SK-N-SH (cell line): ENCODE results near the gene CA10. TPM values are rescaled to one million over a fixed set of nuclear protein-coding genes. Genes with fewer than 3 reads are reported as not detected.
A peak's percentile ranks its signal among the peaks of the same experiment; 100 is the strongest.

Experiments
- CTCF ChIA-PET: fragments of 300-600, 350-600 bp; formaldehyde crosslinking; extraction: SDS; loops from one replicate; lab custom pipeline; 2021; lab: Yijun Ruan, JAX
- POLR2A ChIA-PET: fragments of 350-600 bp; sonication (Branson Sonifier 250); formaldehyde crosslinking; extraction: SDS; loops from one replicate; lab custom pipeline; 2020; ENCODE audit warnings: antibody characterized with exemption, inconsistent platforms; lab: Yijun Ruan, JAX
- DNase-seq: peaks from one replicate; pipeline ENCODE4 v3.0.0; 2012
- H2AFZ ChIP-seq: fragments of 200-600 bp; sonication (generic); 2 replicates; pipeline ENCODE4 v1.8.1; 2016; ENCODE audit warnings: antibody characterized with exemption, mild to moderate bottlenecking, low read depth
- H3F3A ChIP-seq: fragments of 200-600 bp; sonication (generic); replicated peaks from 2 replicates; pipeline ENCODE3; 2016; ENCODE audit warnings: antibody characterized with exemption, mild to moderate bottlenecking; ENCODE audit not compliant: insufficient read depth
- H3K27ac ChIP-seq, 2 experiments: fragments of 200-500 bp in 1 of 2; fragments of 200-600 bp in 1 of 2; sonication (Bioruptor generic) in 1 of 2; sonication (generic), shearing (Covaris generic) in 1 of 2; 2 replicates each; pipeline versions ENCODE4 v1.5.1 to v1.6.1; 2014 to 2016; ENCODE audit warnings: low read depth in 2 of 2, inconsistent platforms in 1 of 2, low read length in 1 of 2, mild to moderate bottlenecking in 1 of 2, mixed read lengths in 1 of 2
- H3K27me3 ChIP-seq: fragments of 200-600 bp; sonication (generic), shearing (Covaris generic); 2 replicates; pipeline ENCODE4 v1.6.1; 2016; ENCODE audit warnings: mixed run types; ENCODE audit not compliant: insufficient read depth
- H3K36me3 ChIP-seq, 2 experiments: fragments of 200-500 bp in 1 of 2; fragments of 200-600 bp in 1 of 2; sonication (Bioruptor generic) in 1 of 2; sonication (generic) in 1 of 2; replicated peaks in 1 of 2; 2 replicates each; pipeline versions ENCODE3 to v1.5.1; 2014 to 2016; ENCODE audit warnings: low read length in 1 of 2, mild to moderate bottlenecking in 1 of 2; ENCODE audit not compliant: insufficient read depth in 2 of 2, control insufficient read depth in 1 of 2
- H3K4me1 ChIP-seq, 2 experiments: fragments of 200-500 bp in 1 of 2; fragments of 200-600 bp in 1 of 2; sonication (Bioruptor generic) in 1 of 2; sonication (generic), shearing (Covaris generic) in 1 of 2; 2 replicates each; pipeline versions ENCODE4 v1.5.1 to v1.6.1; 2014 to 2016; ENCODE audit warnings: low read depth in 1 of 2, low read length in 1 of 2, mixed run types in 1 of 2; ENCODE audit not compliant: insufficient read depth in 2 of 2, control insufficient read depth in 1 of 2
- H3K4me2 ChIP-seq: fragments of 200-600 bp; sonication (generic), shearing (Covaris generic); 2 replicates; pipeline ENCODE4 v1.6.1; 2017; ENCODE audit warnings: mixed run types
- H3K4me3 ChIP-seq, 2 experiments: fragments of 200-500 bp in 1 of 2; fragments of 200-600 bp in 1 of 2; sonication (Bioruptor generic) in 1 of 2; sonication (generic), shearing (Covaris generic) in 1 of 2; 2 replicates each; pipeline versions ENCODE4 v1.5.1 to v1.8.1; 2014 to 2016; ENCODE audit warnings: low read depth in 2 of 2, inconsistent platforms in 1 of 2, low read length in 1 of 2, mild to moderate bottlenecking in 1 of 2, mixed read lengths in 1 of 2, moderate library complexity in 1 of 2
- H3K79me2 ChIP-seq: fragments of 200-600 bp; sonication (generic); 2 replicates; pipeline ENCODE4 v1.8.1; 2017; ENCODE audit warnings: mild to moderate bottlenecking; ENCODE audit not compliant: insufficient read depth
- H3K9ac ChIP-seq: fragments of 200-600 bp; sonication (generic); 2 replicates; pipeline ENCODE4 v1.6.1; 2017; ENCODE audit warnings: mixed run types
- H3K9me2 ChIP-seq: fragments of 200-600 bp; sonication (generic); 2 replicates; pipeline ENCODE4 v1.6.1; 2017; ENCODE audit warnings: mixed run types
- H3K9me3 ChIP-seq: fragments of 200-600 bp; sonication (generic); 2 replicates; pipeline ENCODE4 v1.6.1; 2017; ENCODE audit warnings: mixed run types, mild to moderate bottlenecking, moderate library complexity
- H4K20me1 ChIP-seq: fragments of 200-600 bp; sonication (generic); 2 replicates; pipeline ENCODE4 v1.6.1; 2017; ENCODE audit warnings: mild to moderate bottlenecking, mixed run types; ENCODE audit not compliant: insufficient read depth
- CHD2 ChIP-seq: fragments of 150-350 bp; IDR thresholded peaks from 2 replicates; pipeline ENCODE4 v1.6.1; 2018; ENCODE audit warnings: low read length; ENCODE audit not compliant: partially characterized antibody
- EP300 ChIP-seq, 2 experiments: IDR thresholded peaks; 2 replicates each; pipeline versions ENCODE4 v1.4.0 to v1.6.1; 2012; ENCODE audit warnings: borderline replicate concordance in 1 of 2, low read depth in 1 of 2, low read length in 1 of 2
- EZH2phosphoT487 ChIP-seq: fragments of 200-600 bp; sonication (generic); IDR thresholded peaks from 2 replicates; pipeline ENCODE4 v1.6.1; 2017; ENCODE audit warnings: low read depth, mixed run types, mild to moderate bottlenecking, antibody characterized with exemption, moderate library complexity, borderline replicate concordance
- FOSL2 ChIP-seq: IDR thresholded peaks from 2 replicates; pipeline ENCODE4 v1.4.0; 2012; ENCODE audit warnings: low read depth, mild to moderate bottlenecking, moderate library complexity, borderline replicate concordance
- FOXJ3 ChIP-seq: sonication (generic); formaldehyde crosslinking; IDR thresholded peaks from 2 replicates; pipeline ENCODE4 v1.5.1; 2020; ENCODE audit warnings: mild to moderate bottlenecking, missing genetic modification reagents
- FOXM1 ChIP-seq: IDR thresholded peaks from 2 replicates; pipeline ENCODE4 v1.4.0; 2012; ENCODE audit warnings: low read depth, mild to moderate bottlenecking
- GABPA ChIP-seq: IDR thresholded peaks from 2 replicates; pipeline ENCODE4 v1.4.0; 2012; ENCODE audit warnings: low read depth, mild to moderate bottlenecking
- GATA2 ChIP-seq: sonication (generic); formaldehyde crosslinking; IDR thresholded peaks from 2 replicates; pipeline ENCODE4 v1.5.0; 2020; ENCODE audit warnings: mild to moderate bottlenecking, missing genetic modification reagents
- MEF2A ChIP-seq: IDR thresholded peaks from 2 replicates; pipeline ENCODE4 v1.4.0; 2012; ENCODE audit warnings: low read depth, borderline replicate concordance
- MXI1 ChIP-seq: IDR thresholded peaks from 2 replicates; pipeline ENCODE4 v1.6.1; 2012; ENCODE audit warnings: mild to moderate bottlenecking, low read depth, low read length, improper control_type of control experiment
- NFIC ChIP-seq: IDR thresholded peaks from 2 replicates; pipeline ENCODE4 v1.4.0; 2012; ENCODE audit warnings: borderline replicate concordance
- RCOR1 ChIP-seq: fragments of 150-350 bp; IDR thresholded peaks from 2 replicates; pipeline ENCODE4 v1.6.1; 2017; ENCODE audit warnings: antibody characterized with exemption, low read length
- RXRA ChIP-seq: IDR thresholded peaks from 2 replicates; pipeline ENCODE4 v1.4.0; 2012; ENCODE audit warnings: low read depth, mild to moderate bottlenecking, borderline replicate concordance
- TAF1 ChIP-seq: IDR thresholded peaks from 2 replicates; pipeline ENCODE4 v1.6.1; 2012; ENCODE audit warnings: low read depth, mild to moderate bottlenecking, low read length, moderate library complexity, borderline replicate concordance
- TCF12 ChIP-seq: IDR thresholded peaks from 2 replicates; pipeline ENCODE4 v1.4.0; 2012
- TEAD4 ChIP-seq: IDR thresholded peaks from 2 replicates; pipeline ENCODE4 v1.4.0; 2012; ENCODE audit warnings: mild to moderate bottlenecking, borderline replicate concordance; ENCODE audit not compliant: insufficient read depth
- ZBTB33 ChIP-seq: IDR thresholded peaks from 2 replicates; pipeline ENCODE4 v1.4.0; 2012; ENCODE audit warnings: low read depth, borderline replicate concordance
- WGBS: methylation state at CpG from one replicate; pipeline ENCODE4 v1.1.6; 2017; ENCODE audit warnings: low lambda C conversion rate; 5-methylcytosine and 5-hydroxymethylcytosine counted together
- polyA plus RNA-seq, 3 experiments: library from polyadenylated mRNA; depleted of rRNA; stranded (reverse); fragments of >200 nt; gene quantifications; 2 replicates each; pipeline ENCODE4 v1.2.3, GENCODE V29; 2012
- TF ChIP-seq, protein P1 (sequence below): IDR thresholded peaks from 2 replicates; pipeline ENCODE4; 2012
- TF ChIP-seq, protein P2 (sequence below): IDR thresholded peaks from 2 replicates; pipeline ENCODE4 v1.6.1; 2012; ENCODE audit warnings: mild to moderate bottlenecking, low read depth, low read length, moderate library complexity
- TF ChIP-seq, protein P3 (sequence below): fragments of 150-350 bp; IDR thresholded peaks from 2 replicates; pipeline ENCODE4 v1.6.1; 2016; ENCODE audit warnings: mild to moderate bottlenecking, low read depth, low read length

The CA10 gene
- polyA plus RNA-seq, 1 of the 3 experiments (the other 2 are of a cell fraction), result not detected

- H3K4me1 ChIP-seq, result peaks cover 13 to 14% of the 10 kb centered on the region in 2 experiments; a peak in 3 of 4 replicates
- no peaks in the 10 kb centered on the region for H3K27me3 ChIP-seq
- WGBS, result 20% methylated on average over 3 of the region's 3 CpGs
- H2AFZ ChIP-seq, result no peak overlapping the region
- H3K9ac ChIP-seq, result no peak overlapping the region
- no peaks in the 10 kb centered on the region for H3K9me2 ChIP-seq
- H3K27ac ChIP-seq, result peak overlapping the region in 1 of 2 experiments; percentile 58; a peak in 2 of 4 replicates
- no peak for TF ChIP-seq FOXM1
- TF ChIP-seq TEAD4, result no peak
- no peak; the same call in 1 of the 2 replicates for TF ChIP-seq MXI1
- TF ChIP-seq GATA2 (CRISPR knock-in tag), result peak; percentile 100
- TF ChIP-seq FOSL2, result no peak
- peak; percentile 98 for TF ChIP-seq FOXJ3 (CRISPR knock-in tag)
- no peak for TF ChIP-seq TAF1
- no peak for TF ChIP-seq ZBTB33
- TF ChIP-seq, protein P1, sequence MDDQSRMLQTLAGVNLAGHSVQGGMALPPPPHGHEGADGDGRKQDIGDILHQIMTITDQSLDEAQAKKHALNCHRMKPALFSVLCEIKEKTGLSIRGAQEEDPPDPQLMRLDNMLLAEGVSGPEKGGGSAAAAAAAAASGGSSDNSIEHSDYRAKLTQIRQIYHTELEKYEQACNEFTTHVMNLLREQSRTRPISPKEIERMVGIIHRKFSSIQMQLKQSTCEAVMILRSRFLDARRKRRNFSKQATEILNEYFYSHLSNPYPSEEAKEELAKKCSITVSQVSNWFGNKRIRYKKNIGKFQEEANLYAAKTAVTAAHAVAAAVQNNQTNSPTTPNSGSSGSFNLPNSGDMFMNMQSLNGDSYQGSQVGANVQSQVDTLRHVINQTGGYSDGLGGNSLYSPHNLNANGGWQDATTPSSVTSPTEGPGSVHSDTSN, result no peak
- peak; percentile 81; the same call in 1 of the 2 replicates for TF ChIP-seq RCOR1
- TF ChIP-seq, protein P2, sequence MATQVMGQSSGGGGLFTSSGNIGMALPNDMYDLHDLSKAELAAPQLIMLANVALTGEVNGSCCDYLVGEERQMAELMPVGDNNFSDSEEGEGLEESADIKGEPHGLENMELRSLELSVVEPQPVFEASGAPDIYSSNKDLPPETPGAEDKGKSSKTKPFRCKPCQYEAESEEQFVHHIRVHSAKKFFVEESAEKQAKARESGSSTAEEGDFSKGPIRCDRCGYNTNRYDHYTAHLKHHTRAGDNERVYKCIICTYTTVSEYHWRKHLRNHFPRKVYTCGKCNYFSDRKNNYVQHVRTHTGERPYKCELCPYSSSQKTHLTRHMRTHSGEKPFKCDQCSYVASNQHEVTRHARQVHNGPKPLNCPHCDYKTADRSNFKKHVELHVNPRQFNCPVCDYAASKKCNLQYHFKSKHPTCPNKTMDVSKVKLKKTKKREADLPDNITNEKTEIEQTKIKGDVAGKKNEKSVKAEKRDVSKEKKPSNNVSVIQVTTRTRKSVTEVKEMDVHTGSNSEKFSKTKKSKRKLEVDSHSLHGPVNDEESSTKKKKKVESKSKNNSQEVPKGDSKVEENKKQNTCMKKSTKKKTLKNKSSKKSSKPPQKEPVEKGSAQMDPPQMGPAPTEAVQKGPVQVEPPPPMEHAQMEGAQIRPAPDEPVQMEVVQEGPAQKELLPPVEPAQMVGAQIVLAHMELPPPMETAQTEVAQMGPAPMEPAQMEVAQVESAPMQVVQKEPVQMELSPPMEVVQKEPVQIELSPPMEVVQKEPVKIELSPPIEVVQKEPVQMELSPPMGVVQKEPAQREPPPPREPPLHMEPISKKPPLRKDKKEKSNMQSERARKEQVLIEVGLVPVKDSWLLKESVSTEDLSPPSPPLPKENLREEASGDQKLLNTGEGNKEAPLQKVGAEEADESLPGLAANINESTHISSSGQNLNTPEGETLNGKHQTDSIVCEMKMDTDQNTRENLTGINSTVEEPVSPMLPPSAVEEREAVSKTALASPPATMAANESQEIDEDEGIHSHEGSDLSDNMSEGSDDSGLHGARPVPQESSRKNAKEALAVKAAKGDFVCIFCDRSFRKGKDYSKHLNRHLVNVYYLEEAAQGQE, result no peak
- no peak for TF ChIP-seq NFIC
- no peak for TF ChIP-seq EZH2phosphoT487
- peak in 1 of 2 experiments; percentile 94; a peak in 2 of 4 replicates for TF ChIP-seq EP300 (IDR thresholded peaks at IDR 0.05; ENCODE audit: borderline replicate concordance in 1 of 2, low read depth in 1 of 2, low read length in 1 of 2)
- TF ChIP-seq CHD2, result peak; percentile 63
- TF ChIP-seq, protein P3, sequence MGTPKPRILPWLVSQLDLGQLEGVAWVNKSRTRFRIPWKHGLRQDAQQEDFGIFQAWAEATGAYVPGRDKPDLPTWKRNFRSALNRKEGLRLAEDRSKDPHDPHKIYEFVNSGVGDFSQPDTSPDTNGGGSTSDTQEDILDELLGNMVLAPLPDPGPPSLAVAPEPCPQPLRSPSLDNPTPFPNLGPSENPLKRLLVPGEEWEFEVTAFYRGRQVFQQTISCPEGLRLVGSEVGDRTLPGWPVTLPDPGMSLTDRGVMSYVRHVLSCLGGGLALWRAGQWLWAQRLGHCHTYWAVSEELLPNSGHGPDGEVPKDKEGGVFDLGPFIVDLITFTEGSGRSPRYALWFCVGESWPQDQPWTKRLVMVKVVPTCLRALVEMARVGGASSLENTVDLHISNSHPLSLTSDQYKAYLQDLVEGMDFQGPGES, result no peak
- no peak for TF ChIP-seq MEF2A
- no peak for TF ChIP-seq RXRA
- TF ChIP-seq GABPA, result no peak
- peak; percentile 15; the same call in 1 of the 2 replicates for TF ChIP-seq TCF12
- H3F3A ChIP-seq, result peaks cover 12% of the 10 kb centered on the region
- ChIA-PET CTCF (no interaction called here), POLR2A (no interaction called here)
- H3K79me2 ChIP-seq, result no peaks in the 10 kb centered on the region
- no peaks in the 10 kb centered on the region for H3K36me3 ChIP-seq
- no peaks in the 10 kb centered on the region for H4K20me1 ChIP-seq
- no peaks in the 10 kb centered on the region for H3K9me3 ChIP-seq
- no peak overlapping the region for H3K4me2 ChIP-seq
- DNase-seq, result peak; percentile 52
- H3K4me3 ChIP-seq, result no peak overlapping the region
These were observed 128.5 kb downstream of the CA10 start for GRCh38 chr17:52030052-52030451.
